IPS-11a (cell line): ENCODE measurements around the gene GNB1.

ENCODE experiments used
- H3K4me3 ChIP-seq: one replicate; pipeline ENCODE4 v1.5.1; 2013; ENCODE audit warnings: low read depth, low read length, control low read depth

Gene GNB1

GRCh38 chr1:1832820-1833219 lies 58.1 kb downstream of the GNB1 start:
- no peak overlapping the region for H3K4me3 ChIP-seq

GRCh38 chr1:1832166-1832565 lies 58.7 kb downstream of the GNB1 start:
- H3K4me3 ChIP-seq = no peak overlapping the region

GRCh38 chr1:1827089-1827848 lies 63.6 kb downstream of the GNB1 start:
- H3K4me3 ChIP-seq = no peak overlapping the region

GRCh38 chr1:1826356-1827088 lies 64.4 kb downstream of the GNB1 start:
- H3K4me3 ChIP-seq = no peak overlapping the region

- no peak overlapping the region for H3K4me3 ChIP-seq
Observed at GRCh38 chr1:1825217-1825616, 65.7 kb downstream of the GNB1 start.

- H3K4me3 ChIP-seq = no peak overlapping the region
Observed at GRCh38 chr1:1819762-1820161, 71.1 kb downstream of the GNB1 start.

GRCh38 chr1:1817221-1817620 lies 73.7 kb downstream of the GNB1 start:
- H3K4me3 ChIP-seq = no peak overlapping the region

- no peak overlapping the region for H3K4me3 ChIP-seq
Observed at GRCh38 chr1:1815606-1816281, 75.1 kb downstream of the GNB1 start.

- no peak overlapping the region for H3K4me3 ChIP-seq
Observed at GRCh38 chr1:1809489-1809888, 81.4 kb downstream of the GNB1 start.

- H3K4me3 ChIP-seq = no peak overlapping the region
Observed at GRCh38 chr1:1808206-1808605, 82.7 kb downstream of the GNB1 start.

- H3K4me3 ChIP-seq = no peak overlapping the region
Observed at GRCh38 chr1:1806890-1807289, 84.0 kb downstream of the GNB1 start.

GRCh38 chr1:1804301-1804700 lies 86.6 kb downstream of the GNB1 start:
- no peak overlapping the region for H3K4me3 ChIP-seq

- no peak overlapping the region for H3K4me3 ChIP-seq
Observed at GRCh38 chr1:1802871-1803270, 88.0 kb downstream of the GNB1 start.

GRCh38 chr1:1799716-1800115 lies 91.2 kb downstream of the GNB1 start:
- no peak overlapping the region for H3K4me3 ChIP-seq

GRCh38 chr1:1797731-1798341 lies 93.1 kb downstream of the GNB1 start:
- no peak overlapping the region for H3K4me3 ChIP-seq

GRCh38 chr1:1796466-1796865 lies 94.4 kb downstream of the GNB1 start:
- no peak overlapping the region for H3K4me3 ChIP-seq

GRCh38 chr1:1794999-1795398 lies 95.9 kb downstream of the GNB1 start:
- H3K4me3 ChIP-seq = no peak overlapping the region

GRCh38 chr1:1793481-1794244 lies 97.2 kb downstream of the GNB1 start:
- no peak overlapping the region for H3K4me3 ChIP-seq

GRCh38 chr1:1788646-1789431 lies 102.0 kb downstream of the GNB1 start:
- no peak overlapping the region for H3K4me3 ChIP-seq

- H3K4me3 ChIP-seq = no peak overlapping the region
Observed at GRCh38 chr1:1788136-1788535, 102.8 kb downstream of the GNB1 start.
